GM12865 (cell line): ENCODE measurements around the gene SPNS3.

Experiments used
- DNase-seq: peaks from one replicate; pipeline ENCODE4 v3.0.0; 2010; ENCODE audit warnings: low read depth
- H3K4me3 ChIP-seq: 2 replicates; pipeline ENCODE4 v1.5.1; 2011; ENCODE audit warnings: mild to moderate bottlenecking, low read depth, low read length, control low read depth
- CTCF ChIP-seq: IDR thresholded peaks from 2 replicates; pipeline ENCODE4 v1.5.1; 2011; ENCODE audit warnings: low read length, control low read depth, low read depth, inconsistent platforms; ENCODE audit not compliant: insufficient read depth; ENCODE audit errors: missing control alignments

The SPNS3 gene

DNA sequence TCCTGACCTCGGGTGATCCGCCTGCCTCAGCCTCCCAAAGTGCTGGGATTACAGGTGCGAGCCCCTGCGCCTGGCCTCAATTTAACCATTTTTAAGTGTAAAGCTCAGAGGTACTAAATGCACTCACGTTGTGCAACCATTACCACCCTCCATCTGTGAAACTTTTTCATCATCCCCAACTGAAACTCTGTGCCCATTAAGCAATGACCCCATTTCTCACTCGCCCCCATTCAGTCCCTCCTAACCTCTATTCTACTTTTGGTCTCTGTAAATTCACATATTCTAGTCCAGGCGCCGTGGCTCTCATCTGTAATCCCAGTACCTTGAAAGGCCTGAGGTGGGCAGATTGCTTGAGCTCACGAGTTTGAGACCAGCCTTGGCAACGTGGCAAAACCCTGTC lies 8.3 kb upstream of the SPNS3 start:
- TF ChIP-seq CTCF: no peak
- H3K4me3 ChIP-seq: no peak overlapping the region
- DNase-seq: no peak

DNA sequence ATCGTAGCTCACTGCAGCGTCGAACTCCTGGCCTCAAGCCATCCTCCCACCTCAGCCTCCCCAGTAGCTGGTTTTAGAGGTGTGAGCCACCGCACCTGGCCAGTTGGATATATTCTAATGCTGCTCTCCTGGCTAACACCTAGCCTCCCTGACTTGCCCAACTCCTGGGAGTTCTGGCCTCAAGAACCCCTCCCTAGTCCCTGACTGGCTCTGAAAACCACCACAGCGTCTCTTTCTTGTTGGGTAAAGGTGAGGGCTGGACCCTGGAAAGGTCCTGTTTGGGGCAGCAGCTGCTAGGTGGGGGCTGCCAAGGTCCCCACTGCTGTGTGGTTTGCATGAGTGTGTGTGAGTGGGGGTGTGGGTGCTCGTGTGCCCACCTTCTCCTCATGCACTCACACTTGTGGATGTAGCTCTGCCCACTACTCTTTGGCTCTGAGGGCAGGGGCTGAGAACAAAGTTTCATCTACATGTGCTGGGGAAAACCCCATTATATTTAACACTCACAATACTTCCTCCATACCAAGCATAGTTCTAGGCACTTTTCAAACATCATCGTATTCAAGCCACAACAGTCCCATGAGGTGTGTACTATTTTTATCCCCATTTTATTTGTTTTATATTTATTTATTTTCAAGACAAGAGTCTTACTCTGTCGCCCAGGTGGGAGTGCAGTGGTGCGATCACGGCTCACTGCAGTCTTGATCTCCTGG lies 7.1 kb upstream of the SPNS3 start:
- DNase-seq: no peak
- no peak overlapping the region for H3K4me3 ChIP-seq
- TF ChIP-seq CTCF: no peak

- no peak overlapping the region for H3K4me3 ChIP-seq
- DNase-seq: peak; percentile 43
- TF ChIP-seq CTCF: no peak
These were observed 6.2 kb upstream of the SPNS3 start for GRCh38 chr17:4427505-4427904.

DNA sequence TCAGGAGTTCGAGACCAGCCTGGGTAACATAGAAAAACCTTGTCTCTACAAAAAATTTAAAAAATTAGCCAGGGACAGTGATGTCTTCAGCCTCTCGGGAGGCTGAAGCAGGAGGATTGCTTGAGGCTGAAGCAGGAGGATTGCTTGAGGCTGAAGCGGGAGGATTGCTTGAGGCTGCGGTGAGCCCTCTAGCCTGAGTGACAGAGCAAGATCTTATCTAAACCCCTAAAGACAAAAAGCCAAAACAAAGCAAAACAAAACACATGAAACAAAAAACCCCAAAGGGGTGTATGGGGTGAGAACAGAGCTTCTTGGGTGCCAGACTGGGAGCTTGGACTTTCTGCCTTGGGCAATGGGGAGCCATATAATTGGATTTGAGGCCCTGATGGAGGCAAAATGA lies 2.6 kb downstream of the SPNS3 start:
- TF ChIP-seq CTCF: no peak
- no peak overlapping the region for H3K4me3 ChIP-seq
- DNase-seq: no peak

- no peak for DNase-seq
- H3K4me3 ChIP-seq: no peak overlapping the region
- no peak for TF ChIP-seq CTCF
These were observed 3.1 kb downstream of the SPNS3 start for GRCh38 chr17:4436846-4437245.

DNA sequence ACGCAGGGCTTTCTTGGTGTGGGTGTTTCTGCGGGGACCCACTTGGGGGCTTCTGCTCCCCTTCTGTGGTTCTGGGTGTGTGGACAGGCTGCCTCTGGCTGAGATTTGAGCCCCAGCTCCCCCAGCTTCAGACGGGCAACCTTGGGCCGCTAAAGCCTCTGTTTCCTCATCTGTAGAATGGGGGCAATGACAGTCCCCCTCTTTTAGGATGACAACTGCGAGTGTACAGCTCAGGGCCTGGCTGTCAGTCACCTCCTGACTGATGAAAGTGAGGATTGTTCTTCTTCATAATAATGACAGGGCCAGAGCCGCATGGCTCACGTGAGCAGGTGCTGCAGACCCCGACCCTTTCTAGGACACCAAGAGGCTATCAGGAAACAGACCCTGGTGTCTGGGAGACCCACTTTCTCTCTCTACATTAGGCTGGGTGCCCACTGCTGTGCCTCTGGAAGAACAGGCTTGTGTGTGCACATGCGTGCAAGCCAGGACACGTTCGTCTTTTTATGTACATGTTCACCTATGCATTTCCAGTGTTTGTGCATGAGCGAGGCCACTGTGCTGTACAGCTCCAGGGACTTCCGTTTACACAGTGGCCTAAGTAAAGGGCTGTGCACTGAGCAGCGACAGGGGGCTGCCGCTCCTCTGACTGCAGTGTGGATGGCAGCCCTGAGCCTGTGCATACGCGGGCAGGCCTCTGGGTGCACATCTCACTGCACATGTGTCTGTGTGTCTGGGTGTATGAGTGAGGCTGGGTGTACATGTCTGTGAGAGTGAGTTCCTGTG lies 4.6 kb downstream of the SPNS3 start:
- DNase-seq: no peak
- H3K4me3 ChIP-seq: no peak overlapping the region
- TF ChIP-seq CTCF: no peak
